Pancreas (tissue), 10 donors: Measurements from ENCODE around the gene CABLES1. TPM values are rescaled to one million over a fixed set of nuclear protein-coding genes. Genes with fewer than 3 reads are reported as not detected.
"Not testable (repeated sequence)": the region's sequence is repeated elsewhere in the genome, so short reads cannot be mapped to it uniquely, and the experiment has no call there.

Source experiments
- ATAC-seq, 4 donors: fragments of 200-7000 bp; cut with Tn5 transposase; one replicate each; pipeline versions ENCODE4 v1.8.0 to v1.9.1; 2020; ENCODE audit warnings: mild to moderate bottlenecking in 4 of 4, moderate library complexity in 4 of 4
- DNase-seq, 6 donors: peaks; one replicate each; pipeline ENCODE4 v3.0.0-alpha.2; 2020
- FAIRE-seq: peaks from 2 replicates; lab custom pipeline; 2012; peaks lifted over from hg19 to GRCh38; lab: Jason Lieb, UNC
- H3K27ac ChIP-seq, 4 donors: fragments of 200-600 bp; sonication (generic); 1 replicate in 3 of 4; 2 replicates in 1 of 4; pipeline versions ENCODE4 v1.5.0 to v1.8.0; 2020
- H3K27me3 ChIP-seq, 4 donors: fragments of 200-600 bp; one replicate each; pipeline ENCODE4 v1.8.0; 2021
- H3K36me3 ChIP-seq, 3 donors: fragments of 200-600 bp; sonication (generic) in 1 of 3; one replicate each; pipeline versions ENCODE4 v1.5.0 to v1.8.0; 2020 to 2021
- H3K4me1 ChIP-seq, 3 donors: fragments of 200-600 bp; one replicate each; pipeline ENCODE4 v1.8.0; 2021
- H3K4me3 ChIP-seq, 4 donors: fragments of 200-600 bp; sonication (generic) in 2 of 4; one replicate each; pipeline versions ENCODE4 v1.5.0 to v1.8.0; 2020 to 2021
- H3K9me3 ChIP-seq, 4 donors: fragments of 200-600 bp; one replicate each; pipeline ENCODE4 v1.8.0; 2021
- CTCF ChIP-seq, 4 donors: fragments of 200-600 bp; sonication (generic) in 3 of 4; IDR thresholded peaks; one replicate each; pipeline versions ENCODE4 v1.5.0 to v1.8.0; 2021; ENCODE audit warnings: antibody characterized with exemption in 4 of 4
- WGBS, 2 donors: extraction: QIAGEN DNeasy Blood & Tissue Kit; methylation state at CpG; one replicate each; pipeline ENCODE4 v1.1.7; 2013; 5-methylcytosine and 5-hydroxymethylcytosine counted together
- intact Hi-C, 3 donors: fragments of 100-400 bp; cut with DNase I; formaldehyde crosslinking; loops; one replicate each; pipeline versions ENCODE4 v1.11.1 to v1.14.2; 2022
- polyA plus RNA-seq, 2 donors: library from polyadenylated mRNA; stranded (reverse); fragments of 200-250 nt; gene quantifications; one replicate each; pipeline ENCODE4 v1.2.3, GENCODE V29; 2013
- total RNA-seq, 6 donors: library from RNA; stranded (reverse); fragmentation: NEBNext Ultra II Directional in 4 of 6; extraction: Animal tissue kit (Norgen Biotek cat#: 25700) in 4 of 6; gene quantifications; one replicate each; pipeline versions ENCODE4 v1.2.1 to v1.2.4, GENCODE V29; 2021 to 2023
- donor health status: healthy with polysubstance abuse.
- donor health status: DM: no; HTN: no; CAD: no; lungs with moderate emphysema.
- donor health status: DM: no; HTN: no; CAD: no.
- donor health status: control.
- donor health status: control.
- donor health status: Bipolar disorder and iron deficiency.
- donor health status: DM: yes; HTN: yes; CAD: no.
- donor health status: DM: no; HTN: no; CAD: no.
- donor health status: DM: no; HTN: no; CAD: no.
- donor health status: DM: yes; HTN: yes; CAD: no.

Gene CABLES1
- total and polyA plus RNA-seq, 8 donors = 2.0 to 5.7 (median 3.2) TPM

GRCh38 chr18:23105581-23106219 lies 29.6 kb upstream of the CABLES1 start:
- WGBS, 2 donors = 87 to 91% methylated on average over 21 of the region's 21 CpGs
- no peaks in the 10 kb centered on the region for H3K9me3 ChIP-seq
- no peaks in the 10 kb centered on the region for H3K4me1 ChIP-seq
- H3K27ac ChIP-seq = no peak overlapping the region
- no peak for DNase-seq
- H3K27me3 ChIP-seq = no peaks in the 10 kb centered on the region
- ATAC-seq = peak in 1 of 4 donors; percentile 45
- TF ChIP-seq CTCF (IDR thresholded peaks at IDR 0.05) = no peak
- no peak for FAIRE-seq
- H3K4me3 ChIP-seq = no peak overlapping the region
- intact Hi-C loops = no loop called here
- H3K36me3 ChIP-seq = no peaks in the 10 kb centered on the region

GRCh38 chr18:23106575-23106974 lies 28.7 kb upstream of the CABLES1 start:
- Histone ChIP-seq H3K4me1 (no peaks in the 10 kb centered on the region), H3K27me3 (no peaks in the 10 kb centered on the region), H3K36me3 (no peaks in the 10 kb centered on the region), H3K4me3 (no peak overlapping the region), H3K27ac (no peak overlapping the region), H3K9me3 (no peaks in the 10 kb centered on the region)
- intact Hi-C loops = no loop called here
- no peak for TF ChIP-seq CTCF (IDR thresholded peaks at IDR 0.05)
- peak in 2 of 4 donors; percentile 29 to 53 for ATAC-seq
- FAIRE-seq = no peak
- no peak for DNase-seq
- WGBS, 2 donors = 31 to 40% methylated on average over 6 of the region's 6 CpGs

- Histone ChIP-seq H3K27ac (no peak overlapping the region), H3K36me3 (no peaks in the 10 kb centered on the region), H3K4me3 (no peak overlapping the region), H3K9me3 (no peaks in the 10 kb centered on the region), H3K27me3 (no peaks in the 10 kb centered on the region), H3K4me1 (no peaks in the 10 kb centered on the region)
- DNase-seq = no peak
- 79 to 86% methylated on average over 7 of the region's 7 CpGs for WGBS, 2 donors
- intact Hi-C loops = no loop called here
- no peak for FAIRE-seq
- no peak for ATAC-seq
- TF ChIP-seq CTCF (IDR thresholded peaks at IDR 0.05) = no peak
Measured at GRCh38 chr18:23107718-23108117, 27.6 kb upstream of the CABLES1 start.

- H3K27ac ChIP-seq = no peak overlapping the region
- no peak overlapping the region for H3K4me3 ChIP-seq
- no peaks in the 10 kb centered on the region for H3K36me3 ChIP-seq
- DNase-seq (no peak), ATAC-seq (no peak), FAIRE-seq (no peak)
- no peak for TF ChIP-seq CTCF (IDR thresholded peaks at IDR 0.05)
- no peaks in the 10 kb centered on the region for H3K4me1 ChIP-seq
- intact Hi-C loops = no loop called here
- no peaks in the 10 kb centered on the region for H3K9me3 ChIP-seq
- H3K27me3 ChIP-seq = no peaks in the 10 kb centered on the region
- 53 to 57% methylated on average over 5 of the region's 5 CpGs for WGBS, 2 donors
Measured at GRCh38 chr18:23108496-23108895, 26.8 kb upstream of the CABLES1 start.

GRCh38 chr18:23109163-23109562 lies 26.1 kb upstream of the CABLES1 start:
- H3K4me1 ChIP-seq, ATAC-seq, H3K27me3 ChIP-seq, H3K27ac ChIP-seq, H3K4me3 ChIP-seq, H3K9me3 ChIP-seq, FAIRE-seq, H3K36me3 ChIP-seq, DNase-seq, intact Hi-C loops: not testable (repeated sequence)
- 92 to 93% methylated on average over 9 of the region's 9 CpGs for WGBS, 2 donors
